ENCODE results near the gene ANGPTL8.

ANGPTL8 gene

GRCh38 chr19:11239377-11240000 is at the start of gene ANGPTL8:
TSS of gene ANGPTL8 (plus strand) at chr19:11239619. CDS start at chr19:11239638, 19 bp downstream.
- DNase-seq: no peak

- no peak for DNase-seq
Observed at GRCh38 chr19:11190501-11190900, 48.9 kb upstream of the ANGPTL8 start.

GRCh38 chr19:11191273-11191755 is 48.1 kb upstream of the ANGPTL8 start:
- DNase-seq: peak; percentile 41

GRCh38 chr19:11191934-11192333 is 47.5 kb upstream of the ANGPTL8 start:
- no peak for DNase-seq

GRCh38 chr19:11192957-11193939 is 46.2 kb upstream of the ANGPTL8 start:
- no peak for DNase-seq

GRCh38 chr19:11194173-11194572 is 45.2 kb upstream of the ANGPTL8 start:
- DNase-seq: no peak

- no peak for DNase-seq
Observed at GRCh38 chr19:11194656-11195558, 44.5 kb upstream of the ANGPTL8 start.

- no peak for DNase-seq
Observed at GRCh38 chr19:11195681-11196080, 43.7 kb upstream of the ANGPTL8 start.

- DNase-seq: peak; percentile 17
Observed at GRCh38 chr19:11196406-11197287, 42.8 kb upstream of the ANGPTL8 start.

- DNase-seq: peak; percentile 58
Observed at GRCh38 chr19:11197291-11198174, 41.9 kb upstream of the ANGPTL8 start, which contains the start of gene KANK2. TSS of gene KANK2 (minus strand) at chr19:11197545. CDS start at chr19:11194511, 3,034 bp downstream.

- DNase-seq: no peak
Observed at GRCh38 chr19:11198175-11198534, 41.3 kb upstream of the ANGPTL8 start.

GRCh38 chr19:11198769-11199424 is 40.5 kb upstream of the ANGPTL8 start:
- DNase-seq: no peak

GRCh38 chr19:11199517-11199916 is 39.9 kb upstream of the ANGPTL8 start:
- DNase-seq: no peak

- no peak for DNase-seq
Observed at GRCh38 chr19:11200015-11200574, 39.3 kb upstream of the ANGPTL8 start.

GRCh38 chr19:11200931-11201330 is 38.5 kb upstream of the ANGPTL8 start:
- DNase-seq: no peak

GRCh38 chr19:11201791-11202190 is 37.6 kb upstream of the ANGPTL8 start:
- no peak for DNase-seq

- DNase-seq: no peak
Observed at GRCh38 chr19:11202488-11203193, 36.8 kb upstream of the ANGPTL8 start.

- DNase-seq: peak; percentile 75
Observed at GRCh38 chr19:11203194-11204075, 36.0 kb upstream of the ANGPTL8 start.
